Endodermal cell (in vitro differentiated cells): ENCODE results near the gene C18orf63. TPM values are rescaled to one million over a fixed set of nuclear protein-coding genes. Genes with fewer than 3 reads are reported as not detected.
"Not testable (repeated sequence)": the region's sequence is repeated elsewhere in the genome, so short reads cannot be mapped to it uniquely, and the experiment has no call there.

Experiments
- DNase-seq: peaks from one replicate; pipeline ENCODE4 v3.0.0-alpha.2; 2017
- H3K27ac ChIP-seq: 2 replicates; pipeline ENCODE4 v1.5.1; 2013; ENCODE audit warnings: mild to moderate bottlenecking, low read depth, low read length, moderate library complexity
- H3K27me3 ChIP-seq: 2 replicates; pipeline ENCODE4 v1.6.1; 2013; ENCODE audit warnings: mild to moderate bottlenecking, low read length, moderate library complexity; ENCODE audit not compliant: insufficient read depth, control insufficient read depth, poor library complexity, severe bottlenecking
- H3K36me3 ChIP-seq: 2 replicates; pipeline ENCODE4 v1.7.0; 2013; ENCODE audit warnings: mild to moderate bottlenecking, low read length, moderate library complexity; ENCODE audit not compliant: control insufficient read depth, insufficient read depth
- H3K4me1 ChIP-seq: one replicate; pipeline ENCODE4 v1.7.0; 2013; ENCODE audit warnings: low read length; ENCODE audit not compliant: control insufficient read depth, insufficient read depth
- H3K4me3 ChIP-seq: 2 replicates; pipeline ENCODE4 v1.5.1; 2013; ENCODE audit warnings: mild to moderate bottlenecking, low read length, moderate library complexity
- H3K9ac ChIP-seq: 2 replicates; pipeline ENCODE4 v1.6.1; 2013; ENCODE audit warnings: mild to moderate bottlenecking, low read length, moderate library complexity; ENCODE audit not compliant: poor library complexity, severe bottlenecking; ENCODE audit errors: extremely low read depth
- H3K9me3 ChIP-seq: 2 replicates; pipeline ENCODE4 v1.6.1; 2013; ENCODE audit warnings: mild to moderate bottlenecking, low read length, moderate library complexity; ENCODE audit not compliant: control insufficient read depth
- H3K27ac Mint-ChIP-seq: 2 replicates; pipeline ENCODE4 v1.8.0; 2020; ENCODE audit warnings: mixed read lengths
- H3K27me3 Mint-ChIP-seq: 2 replicates; pipeline ENCODE4 v1.8.0; 2021; ENCODE audit warnings: mild to moderate bottlenecking, mixed read lengths; ENCODE audit not compliant: insufficient read depth
- H3K36me3 Mint-ChIP-seq: 2 replicates; pipeline ENCODE4 v1.8.0; 2020; ENCODE audit warnings: low read depth, mixed read lengths
- H3K4me1 Mint-ChIP-seq: 2 replicates; pipeline ENCODE4 v1.8.0; 2020; ENCODE audit warnings: mixed read lengths
- H3K4me3 Mint-ChIP-seq: 2 replicates; pipeline ENCODE4 v1.8.0; 2020; ENCODE audit warnings: mild to moderate bottlenecking, moderate library complexity, mixed read lengths
- H3K9me3 Mint-ChIP-seq: 2 replicates; pipeline ENCODE4 v1.8.0; 2020; ENCODE audit warnings: mild to moderate bottlenecking, mixed read lengths
- CTCF ChIP-seq: fragments of 200-600 bp; sonication (generic); conservative IDR thresholded peaks from 2 replicates; pipeline ENCODE4 v1.5.0; 2021; ENCODE audit warnings: antibody characterized with exemption, mild to moderate bottlenecking
- WGBS, 2 experiments: methylation state at CpG; one replicate each; pipeline versions ENCODE4 v1.1.5 to v1.1.7; 2013; ENCODE audit warnings: missing lambda C conversion rate in 2 of 2, mixed read lengths in 1 of 2; ENCODE audit not compliant: insufficient coverage in 1 of 2, insufficient read length in 1 of 2; 5-methylcytosine and 5-hydroxymethylcytosine counted together
- total RNA-seq, 2 donors: library from RNA; stranded (reverse); fragmentation: NEBNext Ultra II Directional in 1 of 2; extraction: Animal tissue kit (Norgen Biotek cat#: 25700) in 1 of 2; gene quantifications; 2 replicates in 1 of 2; 3 replicates in 1 of 2; pipeline ENCODE4 v1.2.1, GENCODE V29; 2021

C18orf63 gene
- total RNA-seq, 2 donors from 2014 or later = not detected

GRCh38 chr18:74316257-74317170 is 875 bp downstream of the C18orf63 start:
- Mint-ChIP-seq H3K9me3 (peaks cover 6% of the 10 kb centered on the region), H3K4me1 (no peaks in the 10 kb centered on the region), H3K4me3 (no peak overlapping the region), H3K27ac (no peak overlapping the region), H3K27me3 (peaks cover 3% of the 10 kb centered on the region), H3K36me3 (no peaks in the 10 kb centered on the region)
- Histone ChIP-seq H3K4me3 (no peak overlapping the region), H3K27ac (no peak overlapping the region), H3K9ac (no peak overlapping the region), H3K36me3 (no peaks in the 10 kb centered on the region), H3K9me3 (peaks cover 13% of the 10 kb centered on the region), H3K4me1 (no peaks in the 10 kb centered on the region), H3K27me3 (no peaks in the 10 kb centered on the region)
- DNase-seq = no peak
- no peak for TF ChIP-seq CTCF
- 93% methylated on average over 14 to 29 of the region's 29 CpGs for WGBS, 2 experiments

GRCh38 chr18:74326231-74326630 is 10.6 kb downstream of the C18orf63 start:
- no peaks in the 10 kb centered on the region for H3K9me3 Mint-ChIP-seq
- H3K27me3 Mint-ChIP-seq = no peaks in the 10 kb centered on the region
- no peak overlapping the region for H3K9ac ChIP-seq
- H3K27ac ChIP-seq = no peak overlapping the region
- WGBS, 2 experiments = 47 to 100% methylated on average over 1 to 2 of the region's 2 CpGs
- no peak overlapping the region for H3K4me3 ChIP-seq
- H3K4me1 ChIP-seq = peaks cover 10% of the 10 kb centered on the region
- H3K27ac Mint-ChIP-seq = peak overlapping the region; percentile 91
- H3K4me1 Mint-ChIP-seq = peaks cover 16% of the 10 kb centered on the region
- DNase-seq = no peak
- H3K9me3 ChIP-seq = no peaks in the 10 kb centered on the region
- H3K4me3 Mint-ChIP-seq = no peak overlapping the region
- H3K27me3 ChIP-seq = no peaks in the 10 kb centered on the region
- H3K36me3 Mint-ChIP-seq = no peaks in the 10 kb centered on the region
- no peaks in the 10 kb centered on the region for H3K36me3 ChIP-seq
- TF ChIP-seq CTCF = no peak

GRCh38 chr18:74326791-74327190 is 11.2 kb downstream of the C18orf63 start:
- peak overlapping the region; percentile 91 for H3K27ac Mint-ChIP-seq
- H3K4me1 ChIP-seq = peaks cover 10% of the 10 kb centered on the region
- H3K9me3 Mint-ChIP-seq, H3K4me3 Mint-ChIP-seq, H3K9me3 ChIP-seq, H3K27me3 ChIP-seq, H3K27ac ChIP-seq, H3K9ac ChIP-seq, DNase-seq, H3K4me3 ChIP-seq, H3K36me3 ChIP-seq, H3K36me3 Mint-ChIP-seq, H3K27me3 Mint-ChIP-seq: not testable (repeated sequence)
- peaks cover 16% of the 10 kb centered on the region for H3K4me1 Mint-ChIP-seq
- WGBS, 2 experiments = 88% methylated on average over 3 of the region's 3 CpGs; no CpG with 5 or more reads in 1 of the 2 experiments
